Skin epidermis (tissue), 12 donors: Measurements from ENCODE around the gene NPTXR.

Experiments used
- H3K27ac ChIP-seq, 21 experiments: fragments of 200-600 bp; sonication (generic) in 11 of 21; one replicate each; pipeline ENCODE4 v1.5.0; 2020; ENCODE audit warnings: mild to moderate bottlenecking in 3 of 21, inconsistent platforms in 2 of 21, moderate library complexity in 2 of 21
- H3K4me3 ChIP-seq, 7 experiments: fragments of 200-600 bp; sonication (generic) in 2 of 7; one replicate each; pipeline ENCODE4 v1.5.0; 2020; ENCODE audit warnings: inconsistent platforms in 2 of 7, mild to moderate bottlenecking in 2 of 7, moderate library complexity in 1 of 7

Gene NPTXR

GRCh38 chr22:38782402-38783094, 61.3 kb downstream of the NPTXR start:
- peak overlapping the region in 2 of 21 experiments; percentile 12 to 26 for H3K27ac ChIP-seq
- H3K4me3 ChIP-seq = no peak overlapping the region

- H3K27ac ChIP-seq = no peak overlapping the region
- H3K4me3 ChIP-seq = no peak overlapping the region
These were observed 62.8 kb downstream of the NPTXR start for GRCh38 chr22:38781033-38781432.

- no peak overlapping the region for H3K4me3 ChIP-seq
- no peak overlapping the region for H3K27ac ChIP-seq
These were observed 66.6 kb downstream of the NPTXR start for GRCh38 chr22:38777087-38777671.

- H3K27ac ChIP-seq = peak overlapping the region in 1 of 21 experiments; percentile 58
- no peak overlapping the region for H3K4me3 ChIP-seq
These were observed 67.7 kb downstream of the NPTXR start for GRCh38 chr22:38776086-38776485.

- peak overlapping the region in 3 of 21 experiments; percentile 43 to 60 (median 58) for H3K27ac ChIP-seq
- no peak overlapping the region for H3K4me3 ChIP-seq
These were observed 68.2 kb downstream of the NPTXR start for GRCh38 chr22:38775656-38776055.

- H3K27ac ChIP-seq = peak overlapping the region in 8 of 21 experiments; percentile 30 to 72 (median 42)
- H3K4me3 ChIP-seq = no peak overlapping the region
These were observed 69.2 kb downstream of the NPTXR start for GRCh38 chr22:38774496-38775166.

GRCh38 chr22:38773363-38773946, 70.4 kb downstream of the NPTXR start:
- Histone ChIP-seq H3K27ac (no peak overlapping the region), H3K4me3 (no peak overlapping the region)

GRCh38 chr22:38772623-38772873, 71.3 kb downstream of the NPTXR start:
- no peak overlapping the region for H3K27ac ChIP-seq
- H3K4me3 ChIP-seq = no peak overlapping the region

GRCh38 chr22:38770257-38770949, 73.4 kb downstream of the NPTXR start:
- Histone ChIP-seq H3K27ac (no peak overlapping the region), H3K4me3 (no peak overlapping the region)
